Measurements from ENCODE around the gene VAC14.

The VAC14 gene

GRCh38 chr16:70721202-70721963 is 79.6 kb downstream of the VAC14 start:
- no peak for DNase-seq

- DNase-seq: no peak
Measured at GRCh38 chr16:70720425-70721201, 80.3 kb downstream of the VAC14 start.

GRCh38 chr16:70717065-70717464 is 83.9 kb downstream of the VAC14 start:
- DNase-seq: no peak

GRCh38 chr16:70715860-70716357 is 85.0 kb downstream of the VAC14 start:
- DNase-seq: no peak

GRCh38 chr16:70715055-70715858 is 85.7 kb downstream of the VAC14 start:
- no peak for DNase-seq

- no peak for DNase-seq
Measured at GRCh38 chr16:70714581-70715054, 86.3 kb downstream of the VAC14 start.

GRCh38 chr16:70713824-70714223 is 87.1 kb downstream of the VAC14 start:
- no peak for DNase-seq

- no peak for DNase-seq
Measured at GRCh38 chr16:70713342-70713741, 87.6 kb downstream of the VAC14 start.

- DNase-seq: no peak
Measured at GRCh38 chr16:70712942-70713341, 88.0 kb downstream of the VAC14 start.

- no peak for DNase-seq
Measured at GRCh38 chr16:70712359-70712758, 88.6 kb downstream of the VAC14 start.

- DNase-seq: no peak
Measured at GRCh38 chr16:70711211-70712031, 89.5 kb downstream of the VAC14 start.

- no peak for DNase-seq
Measured at GRCh38 chr16:70710422-70711210, 90.3 kb downstream of the VAC14 start.

GRCh38 chr16:70709942-70710341 is 91.0 kb downstream of the VAC14 start:
- no peak for DNase-seq

- no peak for DNase-seq
Measured at GRCh38 chr16:70709457-70709856, 91.5 kb downstream of the VAC14 start.

- DNase-seq: no peak
Measured at GRCh38 chr16:70708366-70709246, 92.4 kb downstream of the VAC14 start.

GRCh38 chr16:70706948-70707465 is 94.0 kb downstream of the VAC14 start:
- no peak for DNase-seq

- no peak for DNase-seq
Measured at GRCh38 chr16:70705056-70705455, 95.9 kb downstream of the VAC14 start.

- no peak for DNase-seq
Measured at GRCh38 chr16:70704586-70704985, 96.4 kb downstream of the VAC14 start.

- DNase-seq: no peak
Measured at GRCh38 chr16:70703835-70704381, 97.0 kb downstream of the VAC14 start.
